ENCODE measurements around the gene TTLL5. TPM values are rescaled to one million over a fixed set of nuclear protein-coding genes. Genes with fewer than 3 reads are reported as not detected.

Gene TTLL5
- total and polyA plus RNA-seq, 9 of the 15 experiments (the other 6 are each of a cell fraction or from before 2014, with no cell fraction given), result 4.1 to 18.9 (median 12.6) TPM

DNA sequence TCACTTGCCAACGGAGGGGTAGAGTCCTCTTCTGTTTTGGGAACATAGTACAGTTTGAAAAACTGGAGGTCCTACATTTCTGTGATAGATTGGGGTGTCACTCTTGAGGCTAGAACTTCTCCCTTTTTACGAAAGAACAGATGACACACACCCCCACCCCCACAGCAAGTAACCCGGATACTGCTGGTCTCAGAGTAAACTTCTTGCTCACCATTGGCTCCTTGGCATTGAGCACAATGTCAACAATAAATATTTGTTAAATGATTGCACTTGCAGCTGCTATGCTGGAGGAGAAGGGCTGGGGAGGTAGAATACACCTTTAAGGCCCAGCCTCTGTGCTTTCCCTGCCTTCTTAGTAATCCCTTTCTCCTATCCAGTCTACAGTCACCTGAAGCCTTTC is 170.9 kb downstream of the TTLL5 start:
- peak; percentile 11 to 44 (median 20) for DNase-seq (ENCODE audit: extremely low read depth in 1 of 4, low spot score in 3 of 4)
- peak; percentile 57 for ATAC-seq
- peak overlapping the region in 1 of 2 experiments; percentile 70; a peak in 2 of 4 replicates for H3K9ac ChIP-seq (ENCODE audit: insufficient read depth in 1 of 2, low read depth in 2 of 2, low read length in 2 of 2)
- no peaks in the 10 kb centered on the region for H3K27me3 ChIP-seq (ENCODE audit: control insufficient read depth in 2 of 2, insufficient read depth in 2 of 2, low read length in 2 of 2)
- no peak for TF ChIP-seq UBTF (IDR thresholded peaks at IDR 0.05; ENCODE audit: borderline replicate concordance in 1 of 2, low read depth in 2 of 2, low read length in 2 of 2)
- peak; percentile 13 for TF ChIP-seq MEIS2 (IDR thresholded peaks at IDR 0.05; ENCODE audit: partially characterized antibody)
- TF ChIP-seq ZNF175 (CRISPR knock-in tag; IDR thresholded peaks at IDR 0.05; ENCODE audit: low read depth), result 0 out of 2 replicates have a peak, but pooled peaks have one; percentile 7
- no peak for TF ChIP-seq CC2D1A (IDR thresholded peaks at IDR 0.05)
- peak; percentile 5; the same call in 1 of the 2 replicates for TF ChIP-seq EP400 (IDR thresholded peaks at IDR 0.05)
- 0 out of 2 replicates have a peak, but pooled peaks have one; percentile 10 for TF ChIP-seq BRD4 (IDR thresholded peaks at IDR 0.05)
- TF ChIP-seq PTBP1 (IDR thresholded peaks at IDR 0.05; ENCODE audit: low read depth, low read length), result no peak
- TF ChIP-seq ZNF121 (CRISPR knock-in tag; conservative IDR thresholded peaks at IDR 0.05), result no peak
- no peak for TF ChIP-seq NFRKB (IDR thresholded peaks at IDR 0.05; ENCODE audit: low read depth)
- TF ChIP-seq DDX20 (tag; IDR thresholded peaks at IDR 0.05; ENCODE audit: low read depth), result no peak
- TF ChIP-seq PBX2 (CRISPR knock-in tag; IDR thresholded peaks at IDR 0.05; ENCODE audit: low read depth), result no peak
- TF ChIP-seq PBX2 (tag; conservative IDR thresholded peaks at IDR 0.05; ENCODE audit: low read depth), result 0 out of 2 replicates have a peak, but pooled peaks have one; percentile 10
- TF ChIP-seq DPF2 (IDR thresholded peaks at IDR 0.05), result 0 out of 2 replicates have a peak, but pooled peaks have one; percentile 8
- no peak for TF ChIP-seq ELF4 (CRISPR knock-in tag; IDR thresholded peaks at IDR 0.05)
- TF ChIP-seq POLR3G (IDR thresholded peaks at IDR 0.05; ENCODE audit: extremely low read depth, insufficient read length, insufficient replicate concordance), result no peak
- FAIRE-seq, result peak; percentile 52
- WGBS (ENCODE audit: insufficient coverage, low coverage, missing lambda C conversion rate), result 12% methylated on average over 3 of the region's 3 CpGs
- peak overlapping the region; percentile 76 for H3K27ac ChIP-seq (ENCODE audit: extremely low read depth, low read depth, low read length)
- no peaks in the 10 kb centered on the region for H4K20me1 ChIP-seq (replicated peaks; ENCODE audit: control insufficient read depth, insufficient read depth, low read length)
- H3K4me3 ChIP-seq, result no peak overlapping the region
- in situ Hi-C loops (cut with MboI), result no loop called here
- CTCF ChIA-PET (ENCODE audit: low intra/inter-chr PET ratio), result no interaction called here
- BruUV-seq (replicated peaks), result no TSS peak
- intact Hi-C loops (cut with micrococcal nuclease), result no loop called here
- no peaks in the 10 kb centered on the region for H3K79me2 ChIP-seq (ENCODE audit: control insufficient read depth, insufficient read depth, low read length)
- H3K9me1 ChIP-seq (ENCODE audit: control insufficient read depth, insufficient read depth, low read length), result no peaks in the 10 kb centered on the region
- peaks cover 11 to 30% of the 10 kb centered on the region in 2 experiments for H3K4me1 ChIP-seq (replicated peaks in 1 of 2; ENCODE audit: control insufficient read depth in 2 of 2, insufficient read depth in 2 of 2, low read length in 2 of 2)
- no peaks in the 10 kb centered on the region for H3K36me3 ChIP-seq (ENCODE audit: control insufficient read depth, insufficient read depth, low read length)
- no peaks in the 10 kb centered on the region for H3K9me3 ChIP-seq (replicated peaks; ENCODE audit: control insufficient read depth, insufficient read depth, low read depth, low read length)
- H2AFZ ChIP-seq (ENCODE audit: low read depth, low read length), result peak overlapping the region; percentile 95
- H3K4me2 ChIP-seq (ENCODE audit: insufficient read depth, low read length), result peak overlapping the region; percentile 68
- POLR2A ChIA-PET, result interaction anchor here (0.5 to 1.7 kb wide), 6 partner anchors 10 to 242 kb away, joined by 3 to 5 read pairs (median 3); no protein-coding TSS in a partner anchor
